GM19238 (cell line): ENCODE results near the gene QRICH2.
A peak's percentile ranks its signal among the peaks of the same experiment; 100 is the strongest.
"Not testable (repeated sequence)": the region's sequence is repeated elsewhere in the genome, so short reads cannot be mapped to it uniquely, and the experiment has no call there.

Experiments used
- DNase-seq: peaks from one replicate; pipeline ENCODE4 v3.0.0; 2011; ENCODE audit warnings: low spot score; ENCODE audit not compliant: insufficient read length

The QRICH2 gene

GRCh38 chr17:76307966-76308338, at the start of gene QRICH2:
QRICH2 (minus strand) TSS chr17:76308276; CDS start chr17:76307998, 278 bp downstream.
- no peak for DNase-seq

GRCh38 chr17:76357597-76358158, 49.6 kb upstream of the QRICH2 start:
- DNase-seq = no peak

- no peak for DNase-seq
Observed at GRCh38 chr17:76356803-76357456, 48.9 kb upstream of the QRICH2 start.

GRCh38 chr17:76354747-76355310, 46.8 kb upstream of the QRICH2 start:
- DNase-seq = no peak

- no peak for DNase-seq
Observed at GRCh38 chr17:76354317-76354729, 46.2 kb upstream of the QRICH2 start.

- DNase-seq = peak; percentile 90
Observed at GRCh38 chr17:76353599-76354316, 45.7 kb upstream of the QRICH2 start, which contains the start of gene PRPSAP1. PRPSAP1 (minus strand) TSS chr17:76353916; CDS start chr17:76353703, 213 bp downstream.

- DNase-seq = peak; percentile 56
Observed at GRCh38 chr17:76353004-76353598, 45.0 kb upstream of the QRICH2 start.

- no peak for DNase-seq
Observed at GRCh38 chr17:76351526-76352071, 43.5 kb upstream of the QRICH2 start.

- no peak for DNase-seq
Observed at GRCh38 chr17:76350463-76350862, 42.4 kb upstream of the QRICH2 start.

GRCh38 chr17:76346936-76347335, 38.9 kb upstream of the QRICH2 start:
- not testable (repeated sequence) for DNase-seq

- DNase-seq = no peak
Observed at GRCh38 chr17:76345377-76345974, 37.4 kb upstream of the QRICH2 start.

GRCh38 chr17:76343106-76343505, 35.0 kb upstream of the QRICH2 start:
- no peak for DNase-seq

GRCh38 chr17:76341301-76341700, 33.2 kb upstream of the QRICH2 start:
- no peak for DNase-seq

- DNase-seq = no peak
Observed at GRCh38 chr17:76337413-76337777, 29.3 kb upstream of the QRICH2 start.

GRCh38 chr17:76336756-76337412, 28.8 kb upstream of the QRICH2 start:
- DNase-seq = no peak

GRCh38 chr17:76335716-76336381, 27.8 kb upstream of the QRICH2 start:
- no peak for DNase-seq

- no peak for DNase-seq
Observed at GRCh38 chr17:76333673-76334505, 25.8 kb upstream of the QRICH2 start.

GRCh38 chr17:76331083-76331482, 23.0 kb upstream of the QRICH2 start:
- no peak for DNase-seq

- no peak for DNase-seq
Observed at GRCh38 chr17:76329664-76330063, 21.6 kb upstream of the QRICH2 start.
